Measurements from ENCODE around the gene S100PBP. TPM values are rescaled to one million over a fixed set of nuclear protein-coding genes. Genes with fewer than 3 reads are reported as not detected.

S100PBP gene
- polyA plus RNA-seq, 1 donor, result 23.7 TPM

- DNase-seq, result no peak
Observed at GRCh38 chr1:32888677-32889420, 71.4 kb downstream of the S100PBP start.

GRCh38 chr1:32889731-32890278 is 72.4 kb downstream of the S100PBP start:
- no peak for DNase-seq

GRCh38 chr1:32890516-32891240 is 73.2 kb downstream of the S100PBP start:
- DNase-seq, result no peak

- no peak for DNase-seq
Observed at GRCh38 chr1:32891241-32891570, 73.8 kb downstream of the S100PBP start.

GRCh38 chr1:32891630-32892029 is 74.2 kb downstream of the S100PBP start:
- no peak for DNase-seq

GRCh38 chr1:32892368-32893197 is 75.1 kb downstream of the S100PBP start:
- DNase-seq, result no peak

GRCh38 chr1:32893198-32894018 is 76.0 kb downstream of the S100PBP start:
- no peak for DNase-seq

GRCh38 chr1:32894019-32894600 is 76.7 kb downstream of the S100PBP start:
- no peak for DNase-seq

GRCh38 chr1:32894681-32895080 is 77.2 kb downstream of the S100PBP start:
- DNase-seq, result no peak

- no peak for DNase-seq
Observed at GRCh38 chr1:32895325-32896215, 78.1 kb downstream of the S100PBP start.

- DNase-seq, result no peak
Observed at GRCh38 chr1:32896451-32896850, 79.0 kb downstream of the S100PBP start.

- no peak for DNase-seq
Observed at GRCh38 chr1:32897082-32898049, 79.9 kb downstream of the S100PBP start.

GRCh38 chr1:32898056-32898455 is 80.6 kb downstream of the S100PBP start:
- no peak for DNase-seq

- DNase-seq, result no peak
Observed at GRCh38 chr1:32898958-32899357, 81.5 kb downstream of the S100PBP start.

- no peak for DNase-seq
Observed at GRCh38 chr1:32899586-32900296, 82.3 kb downstream of the S100PBP start.

- DNase-seq, result no peak
Observed at GRCh38 chr1:32900371-32900955, 83.0 kb downstream of the S100PBP start.

- DNase-seq, result peak; percentile 43
Observed at GRCh38 chr1:32900956-32901822, 83.7 kb downstream of the S100PBP start, which contains the start of gene TMEM54. TSS of gene TMEM54 (minus strand) at chr1:32901389. CDS start at chr1:32901238, 151 bp downstream.

All from hindlimb muscle (tissue), 1 donor.